K562 (cell line): ENCODE data around the gene RAB5B. TPM values are rescaled to one million over a fixed set of nuclear protein-coding genes. Genes with fewer than 3 reads are reported as not detected.
A peak's percentile ranks its signal among the peaks of the same experiment; 100 is the strongest.

ENCODE experiments used
- AFF1 ChIP-seq, 2 experiments: fragments of 450-650 bp; IDR thresholded peaks; 2 replicates each; pipeline ENCODE4 v1.6.1; 2018; ENCODE audit warnings: mild to moderate bottlenecking in 2 of 2, low read depth in 1 of 2; ENCODE audit not compliant: partially characterized antibody in 2 of 2
- ASH1L ChIP-seq: fragments of 450-650 bp; IDR thresholded peaks from 2 replicates; pipeline ENCODE4 v1.6.1; 2018; ENCODE audit warnings: borderline replicate concordance, mild to moderate bottlenecking, low read depth; ENCODE audit not compliant: partially characterized antibody
- BRD9 ChIP-seq: fragments of 450-650 bp; IDR thresholded peaks from 2 replicates; pipeline ENCODE4 v1.6.1; 2018; ENCODE audit warnings: low read depth; ENCODE audit not compliant: partially characterized antibody
- MGA ChIP-seq: fragments of 450-650 bp; IDR thresholded peaks from 2 replicates; pipeline ENCODE4 v1.6.1; 2016; ENCODE audit warnings: mild to moderate bottlenecking, moderate library complexity
- PTRF ChIP-seq: fragments of 450-650 bp; IDR thresholded peaks from 2 replicates; pipeline ENCODE4 v1.6.1; 2016; ENCODE audit warnings: mild to moderate bottlenecking, missing genetic modification characterization, missing compliant biosample characterization
- RFX1 ChIP-seq: fragments of 450-650 bp; IDR thresholded peaks from 2 replicates; pipeline ENCODE4 v1.6.1; 2016; ENCODE audit warnings: mild to moderate bottlenecking, moderate library complexity
- polyA plus RNA-seq, 8 experiments: library from polyadenylated mRNA; depleted of rRNA in 4 of 8; stranded (reverse) in 5 of 8; unstranded in 3 of 8; fragments of >200 nt; fragmentation: Nextera tagmentation in 2 of 8; fragmentation: Illumina TruSeq in 1 of 8; extraction: Ambion mirVana in 2 of 8; extraction: Trizol in 1 of 8; gene quantifications; 2 replicates each; pipeline versions ENCODE4 v1.2.1 to v1.2.3, GENCODE V29; 2011 to 2014; ENCODE audit warnings: inconsistent platforms in 1 of 8, missing spikeins in 1 of 8
- total RNA-seq, 7 experiments: library from RNA; depleted of rRNA in 6 of 7; stranded (reverse); fragments of >200 nt in 6 of 7; fragmentation: Illumina TruSeq in 2 of 7; extraction: Trizol in 2 of 7; gene quantifications; 2 replicates each; pipeline versions ENCODE4 v1.2.1 to v1.2.3, GENCODE V29; 2011 to 2021; ENCODE audit warnings: low replicate concordance in 1 of 7

The RAB5B gene
- total and polyA plus RNA-seq, 9 of the 15 experiments (the other 6 are each of a cell fraction or from before 2014, with no cell fraction given): 6.8 to 73.8 (median 25.2) TPM

GRCh38 chr12:55925870-55926737 is 47.8 kb upstream of the RAB5B start (continued):
- TF ChIP-seq AFF1 (IDR thresholded peaks at IDR 0.05; ENCODE audit: low read depth in 1 of 2, partially characterized antibody in 2 of 2): peak in 1 of 2 experiments; percentile 33
- no peak for TF ChIP-seq RFX1
- TF ChIP-seq MGA: 0 out of 2 replicates have a peak, but pooled peaks have one; percentile 29
- peak; percentile 81 for TF ChIP-seq BRD9
- TF ChIP-seq PTRF (tag): no peak
- TF ChIP-seq ASH1L: peak; percentile 63
